SJCRH30 (cell line): ENCODE results near the gene ELOB. TPM values are rescaled to one million over a fixed set of nuclear protein-coding genes. Genes with fewer than 3 reads are reported as not detected.

ENCODE experiments used
- DNase-seq, 2 experiments: peaks; one replicate each; pipeline ENCODE4 v3.0.0-alpha.2; 2015 to 2020
- H3K27ac ChIP-seq: fragments of 250-450 bp; sonication (Bioruptor Pico); 2 replicates; pipeline ENCODE4 v1.5.1; 2020; ENCODE audit warnings: mild to moderate bottlenecking, moderate library complexity
- H3K27me3 ChIP-seq: fragments of 250-450 bp; sonication (Bioruptor Pico); 2 replicates; pipeline ENCODE4 v1.5.1; 2020; ENCODE audit warnings: mild to moderate bottlenecking, moderate library complexity
- H3K36me3 ChIP-seq: fragments of 250-450 bp; sonication (Bioruptor Pico); 2 replicates; pipeline ENCODE4 v1.5.1; 2020; ENCODE audit warnings: mild to moderate bottlenecking, moderate library complexity
- H3K4me1 ChIP-seq: fragments of 250-450 bp; sonication (Bioruptor Pico); 2 replicates; pipeline ENCODE4 v1.5.1; 2020; ENCODE audit warnings: mild to moderate bottlenecking, moderate library complexity
- H3K4me3 ChIP-seq: fragments of 250-450 bp; sonication (Bioruptor Pico); 2 replicates; pipeline ENCODE4 v1.5.1; 2020; ENCODE audit warnings: mild to moderate bottlenecking, moderate library complexity
- H3K9me3 ChIP-seq: fragments of 250-450 bp; sonication (Bioruptor Pico); replicated peaks from 2 replicates; pipeline ENCODE4 v1.5.1; 2020; ENCODE audit warnings: mild to moderate bottlenecking, moderate library complexity
- total RNA-seq: library from RNA; depleted of rRNA; stranded (reverse); fragments of >200 nt; shearing (Covaris generic); gene quantifications from 2 replicates; pipeline ENCODE4 v1.2.3, GENCODE V29; 2014

Gene ELOB
- total RNA-seq, 1 experiment from 2014 or later, result 90.5 TPM

DNA sequence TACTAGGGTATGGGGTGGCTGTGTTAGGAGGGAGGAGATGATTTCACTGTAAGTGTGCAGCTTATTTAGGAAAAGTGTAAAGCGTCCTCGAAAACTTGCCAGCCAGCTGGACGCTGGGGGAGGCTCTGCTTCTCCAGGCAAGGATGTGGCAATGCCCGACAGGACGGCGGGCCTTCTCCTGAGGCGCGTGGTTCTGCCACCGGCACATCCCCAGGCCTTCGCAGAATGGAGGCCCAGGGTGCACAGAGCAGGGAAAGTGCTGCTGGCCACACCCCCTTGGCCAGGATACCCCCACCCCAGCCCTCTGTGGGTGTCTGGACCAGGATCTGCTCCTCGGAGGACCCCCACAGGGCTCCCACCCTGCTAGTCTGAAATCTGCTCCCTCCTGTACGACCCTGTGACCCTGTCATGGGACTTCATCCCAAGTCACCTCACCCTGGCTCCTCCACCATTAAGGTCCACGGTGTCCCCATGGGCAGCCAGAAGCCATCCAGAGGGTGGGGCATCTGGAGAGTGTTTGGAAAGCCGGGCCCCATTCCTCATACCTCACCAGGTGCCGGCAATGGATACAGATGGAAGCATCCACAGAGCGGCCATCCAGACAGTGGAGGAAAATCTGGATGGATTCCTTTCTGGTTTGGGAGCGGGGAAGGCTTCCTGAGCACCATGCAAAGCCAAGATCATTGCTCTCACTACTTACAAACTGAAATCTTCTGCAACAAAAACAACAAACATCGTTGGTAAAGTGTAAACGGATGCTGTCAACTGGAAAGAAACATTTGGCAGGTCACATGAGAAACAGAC is 33.9 kb downstream of the ELOB start:
- DNase-seq, result no peak
- Histone ChIP-seq H3K27ac (no peak overlapping the region), H3K4me1 (no peaks in the 10 kb centered on the region), H3K27me3 (0 out of 2 replicates have a peak, but pooled peaks cover 8% of the 10 kb centered on the region), H3K4me3 (no peak overlapping the region), H3K36me3 (no peaks in the 10 kb centered on the region), H3K9me3 (no peaks in the 10 kb centered on the region)

GRCh38 chr16:2742323-2743006 is 34.6 kb downstream of the ELOB start:
- no peak for DNase-seq
- no peaks in the 10 kb centered on the region for H3K4me1 ChIP-seq

GRCh38 chr16:2741168-2741567 is 35.9 kb downstream of the ELOB start:
- no peaks in the 10 kb centered on the region for H3K4me1 ChIP-seq
- no peak for DNase-seq
- H3K27me3 ChIP-seq, result 0 out of 2 replicates have a peak, but pooled peaks cover 13% of the 10 kb centered on the region
- H3K4me3 ChIP-seq, result no peak overlapping the region
- H3K9me3 ChIP-seq, result no peaks in the 10 kb centered on the region
- no peaks in the 10 kb centered on the region for H3K36me3 ChIP-seq
- H3K27ac ChIP-seq, result no peak overlapping the region

More at GRCh38 chr16:2742323-2743006, 34.6 kb downstream of the ELOB start:
- H3K27me3 ChIP-seq, result 0 out of 2 replicates have a peak, but pooled peaks cover 8% of the 10 kb centered on the region
- no peak overlapping the region for H3K27ac ChIP-seq
- no peak overlapping the region for H3K4me3 ChIP-seq
- H3K9me3 ChIP-seq, result no peaks in the 10 kb centered on the region
- H3K36me3 ChIP-seq, result no peaks in the 10 kb centered on the region

DNA sequence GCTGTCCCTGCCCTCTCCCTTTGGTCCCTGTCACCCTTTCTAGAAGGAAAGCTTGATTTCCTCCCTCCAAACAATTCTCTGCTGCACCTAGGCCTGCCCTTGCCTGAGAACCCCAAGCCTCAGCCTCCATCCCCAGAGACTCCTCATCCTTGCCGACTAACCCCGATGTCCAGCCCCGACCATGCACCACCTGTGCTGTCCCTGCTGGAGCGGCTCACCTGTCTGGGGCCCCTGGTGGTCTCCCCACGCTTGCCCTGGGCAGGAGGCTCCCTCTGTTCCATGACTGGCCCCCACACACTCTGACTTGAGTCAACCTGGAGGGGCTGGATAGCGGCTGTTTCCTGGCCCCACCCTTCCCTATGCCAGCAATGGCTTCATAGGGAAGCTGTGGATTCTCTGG is 36.6 kb downstream of the ELOB start:
- no peaks in the 10 kb centered on the region for H3K9me3 ChIP-seq
- H3K4me1 ChIP-seq, result no peaks in the 10 kb centered on the region
- DNase-seq, result no peak
- 0 out of 2 replicates have a peak, but pooled peaks cover 13% of the 10 kb centered on the region for H3K27me3 ChIP-seq
- H3K36me3 ChIP-seq, result no peaks in the 10 kb centered on the region
- no peak overlapping the region for H3K27ac ChIP-seq
- no peak overlapping the region for H3K4me3 ChIP-seq

DNA sequence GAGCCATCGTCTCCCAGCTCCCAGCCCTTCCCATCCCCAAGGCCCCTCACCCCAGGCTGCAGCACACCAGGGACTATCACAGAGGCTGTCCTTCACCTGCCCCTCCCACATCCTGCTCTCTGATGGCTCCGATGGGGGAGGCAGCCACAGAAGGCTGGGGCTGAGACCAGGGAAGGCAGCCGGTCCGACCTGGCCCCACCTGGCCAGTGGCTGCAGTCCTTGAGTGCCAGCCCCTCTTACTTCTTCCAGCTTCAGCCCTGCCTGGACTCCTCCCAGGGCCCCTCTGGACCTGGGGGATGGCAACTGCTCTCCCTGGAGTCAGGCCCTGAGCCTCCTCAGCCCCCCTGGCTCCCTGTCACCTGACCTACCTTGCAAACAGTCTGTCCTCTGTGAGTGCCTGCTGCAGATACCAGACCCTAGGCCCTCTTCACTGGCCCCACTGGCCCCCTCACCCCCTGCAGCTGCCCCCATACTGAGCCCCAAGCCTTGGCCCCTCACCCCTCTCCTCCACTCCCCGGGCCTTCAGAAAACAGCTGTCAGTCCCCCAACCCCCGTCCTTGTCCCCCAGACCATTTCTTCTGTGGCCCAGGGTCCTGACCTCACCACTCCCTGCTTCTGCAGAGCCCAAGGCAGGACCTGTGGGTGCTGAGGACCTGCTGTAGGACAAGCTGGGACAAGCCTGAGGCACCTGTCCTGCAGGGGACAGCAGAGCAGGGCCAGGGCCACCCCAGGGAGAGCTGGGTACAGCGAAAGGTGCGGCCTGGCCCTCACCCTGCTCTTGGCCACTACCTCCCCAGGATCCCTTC is 37.3 kb downstream of the ELOB start:
- no peak for DNase-seq
- Histone ChIP-seq H3K36me3 (no peaks in the 10 kb centered on the region), H3K4me1 (no peaks in the 10 kb centered on the region), H3K9me3 (no peaks in the 10 kb centered on the region), H3K27me3 (0 out of 2 replicates have a peak, but pooled peaks cover 13% of the 10 kb centered on the region), H3K4me3 (no peak overlapping the region), H3K27ac (no peak overlapping the region)

GRCh38 chr16:2738615-2739014 is 38.5 kb downstream of the ELOB start:
- no peak overlapping the region for H3K4me3 ChIP-seq
- H3K9me3 ChIP-seq, result no peaks in the 10 kb centered on the region
- H3K4me1 ChIP-seq, result no peaks in the 10 kb centered on the region
- H3K27ac ChIP-seq, result no peak overlapping the region
- H3K36me3 ChIP-seq, result no peaks in the 10 kb centered on the region
- 0 out of 2 replicates have a peak, but pooled peaks cover 13% of the 10 kb centered on the region for H3K27me3 ChIP-seq
- no peak for DNase-seq

- no peak overlapping the region for H3K4me3 ChIP-seq
- no peaks in the 10 kb centered on the region for H3K9me3 ChIP-seq
- H3K27ac ChIP-seq, result no peak overlapping the region
- no peaks in the 10 kb centered on the region for H3K36me3 ChIP-seq
- H3K4me1 ChIP-seq, result no peaks in the 10 kb centered on the region
- DNase-seq, result no peak
- H3K27me3 ChIP-seq, result 0 out of 2 replicates have a peak, but pooled peaks cover 13% of the 10 kb centered on the region
These were observed 39.1 kb downstream of the ELOB start for GRCh38 chr16:2737895-2738418.

DNA sequence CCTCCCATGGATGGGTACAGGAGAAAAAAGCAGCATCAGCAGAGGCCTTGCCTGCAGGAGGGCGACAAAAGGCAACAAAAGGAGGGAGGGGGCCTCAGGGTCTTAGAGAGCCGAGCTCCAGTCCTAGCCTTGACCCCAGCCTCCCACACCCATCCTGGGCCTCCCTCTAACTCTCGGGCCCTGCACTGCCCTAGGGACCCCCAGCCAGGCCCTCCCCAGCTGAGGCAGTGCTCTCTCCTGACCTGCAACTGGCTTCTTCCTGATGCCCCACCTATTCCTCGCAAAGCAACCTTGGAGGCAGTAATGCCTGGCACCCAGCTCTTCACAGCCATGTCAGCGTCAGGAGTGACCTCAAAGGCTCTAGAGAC is 39.9 kb downstream of the ELOB start:
- 0 out of 2 replicates have a peak, but pooled peaks cover 13% of the 10 kb centered on the region for H3K27me3 ChIP-seq
- H3K4me3 ChIP-seq, result no peak overlapping the region
- H3K4me1 ChIP-seq, result no peaks in the 10 kb centered on the region

GRCh38 chr16:2736476-2737237 is 40.4 kb downstream of the ELOB start:
- DNase-seq, result no peak
- Histone ChIP-seq H3K4me1 (no peaks in the 10 kb centered on the region), H3K9me3 (no peaks in the 10 kb centered on the region), H3K27me3 (0 out of 2 replicates have a peak, but pooled peaks cover 13% of the 10 kb centered on the region), H3K27ac (no peak overlapping the region), H3K36me3 (no peaks in the 10 kb centered on the region), H3K4me3 (no peak overlapping the region)

More for the DNA sequence above, 39.9 kb downstream of the ELOB start:
- H3K9me3 ChIP-seq, result no peaks in the 10 kb centered on the region
- H3K36me3 ChIP-seq, result no peaks in the 10 kb centered on the region
- H3K27ac ChIP-seq, result no peak overlapping the region
- DNase-seq, result no peak

DNA sequence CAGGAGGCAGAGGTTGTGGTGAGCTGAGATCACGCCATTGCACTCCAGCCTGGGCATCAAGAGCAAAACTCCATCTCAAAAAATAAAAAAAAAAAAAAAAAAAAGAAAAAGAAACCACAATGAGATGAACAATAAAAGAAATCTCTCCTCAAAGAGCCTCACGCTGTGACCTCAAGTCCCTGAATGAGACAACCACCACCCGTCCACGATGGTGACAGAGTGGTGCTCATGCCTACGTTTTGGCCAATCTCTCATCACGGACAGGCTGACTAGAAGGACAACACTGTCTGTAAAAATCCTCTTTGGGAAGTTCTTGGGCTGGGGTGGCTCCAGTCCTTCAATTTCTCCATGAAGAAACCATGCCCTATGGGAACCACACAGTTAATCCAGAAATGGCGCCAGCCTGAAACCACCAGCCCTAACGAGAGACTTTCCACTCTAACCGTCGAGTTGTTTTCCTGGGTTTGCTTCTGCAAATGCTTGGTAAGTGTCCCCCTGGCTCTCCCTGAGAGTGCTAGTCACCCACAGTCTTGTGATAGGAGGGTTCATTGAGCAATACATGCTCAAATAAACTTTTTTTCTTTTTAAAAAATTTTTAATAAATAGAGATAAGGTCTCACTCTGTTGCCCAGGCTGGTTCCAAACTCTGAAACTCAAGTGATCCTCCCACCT is 42.1 kb downstream of the ELOB start:
- Histone ChIP-seq H3K27me3 (0 out of 2 replicates have a peak, but pooled peaks cover 5% of the 10 kb centered on the region), H3K27ac (no peak overlapping the region), H3K4me3 (no peak overlapping the region), H3K9me3 (no peaks in the 10 kb centered on the region), H3K4me1 (no peaks in the 10 kb centered on the region), H3K36me3 (no peaks in the 10 kb centered on the region)
- DNase-seq, result no peak

- H3K27ac ChIP-seq, result no peak overlapping the region
- H3K4me3 ChIP-seq, result no peak overlapping the region
- no peaks in the 10 kb centered on the region for H3K4me1 ChIP-seq
- no peaks in the 10 kb centered on the region for H3K9me3 ChIP-seq
- DNase-seq, result no peak
- no peaks in the 10 kb centered on the region for H3K36me3 ChIP-seq
- H3K27me3 ChIP-seq, result no peaks in the 10 kb centered on the region; the same call in 1 of the 2 replicates
These were observed 49.0 kb downstream of the ELOB start for GRCh38 chr16:2728034-2728433.

DNA sequence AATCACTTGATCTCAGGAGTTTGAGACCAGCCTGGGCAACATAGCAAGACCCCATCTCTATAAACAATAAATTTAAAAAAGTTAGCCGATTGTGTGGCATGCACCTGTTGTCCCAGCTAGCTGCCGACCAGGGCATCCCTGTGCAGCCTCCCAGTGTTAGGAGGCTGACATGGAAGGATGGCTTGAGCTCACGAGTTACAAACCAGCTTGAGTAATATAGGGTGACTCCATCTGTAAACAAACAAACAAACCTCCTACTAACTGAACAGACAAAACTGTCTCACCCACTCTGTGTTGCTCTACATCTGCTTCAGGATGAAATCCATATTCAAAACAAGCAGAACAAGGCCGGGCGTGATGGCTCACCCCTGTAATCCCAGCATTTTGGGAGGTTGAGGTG is 50.2 kb downstream of the ELOB start:
- no peak overlapping the region for H3K27ac ChIP-seq
- no peaks in the 10 kb centered on the region; the same call in 1 of the 2 replicates for H3K27me3 ChIP-seq
- no peak overlapping the region for H3K4me3 ChIP-seq
- DNase-seq, result no peak
- H3K9me3 ChIP-seq, result no peaks in the 10 kb centered on the region
- no peaks in the 10 kb centered on the region for H3K4me1 ChIP-seq
- no peaks in the 10 kb centered on the region for H3K36me3 ChIP-seq

DNA sequence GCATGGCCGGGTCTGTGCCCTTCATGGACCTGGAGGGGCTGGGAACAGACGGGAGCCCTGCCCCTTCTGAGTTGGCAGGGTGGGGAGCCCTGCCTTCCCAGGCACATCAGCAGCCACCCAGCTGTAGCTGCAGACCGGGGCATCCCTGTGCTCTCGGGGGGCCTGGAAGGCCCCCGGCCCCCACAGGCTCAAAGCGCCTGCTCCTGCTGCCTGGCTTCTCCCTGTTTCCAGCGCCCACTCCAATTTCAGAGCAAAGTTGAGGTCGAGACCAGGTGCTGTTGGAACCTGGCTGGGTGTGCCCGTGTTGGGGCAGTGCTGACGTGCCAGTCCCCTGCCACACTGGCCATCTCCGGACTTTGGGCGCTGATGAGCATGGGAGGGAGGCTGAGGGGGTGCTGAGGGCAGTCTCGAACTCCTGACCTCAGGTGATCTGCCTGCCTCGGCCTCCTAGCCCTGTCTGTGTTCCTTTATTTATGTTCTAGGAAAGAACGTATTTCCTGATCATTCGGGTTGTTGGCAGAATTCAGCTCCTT is 52.2 kb downstream of the ELOB start:
- no peaks in the 10 kb centered on the region; the same call in 1 of the 2 replicates for H3K27me3 ChIP-seq
- no peaks in the 10 kb centered on the region for H3K4me1 ChIP-seq
- no peaks in the 10 kb centered on the region for H3K9me3 ChIP-seq
- no peak overlapping the region for H3K27ac ChIP-seq
- no peak for DNase-seq
- no peaks in the 10 kb centered on the region for H3K36me3 ChIP-seq
- H3K4me3 ChIP-seq, result no peak overlapping the region
